ENCODE data around the gene USP3.

Gene USP3

GRCh38 chr15:63473749-63473998 lies 30.7 kb upstream of the USP3 start:
- H3K79me2 ChIP-seq (ENCODE audit: insufficient read depth, low read length), result no peaks in the 10 kb centered on the region
- H3K9me3 ChIP-seq (ENCODE audit: insufficient read depth, low read length), result no peaks in the 10 kb centered on the region
- TF ChIP-seq CTCF (IDR thresholded peaks at IDR 0.05; ENCODE audit: insufficient read depth, low read length, poor library complexity, severe bottlenecking) (no peak), EZH2phosphoT487 (conservative IDR thresholded peaks at IDR 0.05; ENCODE audit: low read length) (no peak)
- H3K27me3 ChIP-seq (ENCODE audit: low read length), result no peaks in the 10 kb centered on the region
- peak overlapping the region; percentile 59 for H3K27ac ChIP-seq (ENCODE audit: low read depth, low read length)
- no peak overlapping the region for H3K4me2 ChIP-seq (ENCODE audit: low read depth, low read length, poor library complexity, severe bottlenecking)
- H3K4me3 ChIP-seq (ENCODE audit: insufficient read depth, low read length, poor library complexity, severe bottlenecking), result no peak overlapping the region
- no peak overlapping the region for H2AFZ ChIP-seq (ENCODE audit: low read depth, low read length, severe bottlenecking)
- H3K36me3 ChIP-seq (ENCODE audit: low read length), result no peaks in the 10 kb centered on the region
- no peak overlapping the region for H3K9ac ChIP-seq (ENCODE audit: low read length)
- H3K9me2 ChIP-seq (replicated peaks; ENCODE audit: insufficient read depth, low read length), result no peaks in the 10 kb centered on the region
- no peaks in the 10 kb centered on the region for H3F3A ChIP-seq (ENCODE audit: insufficient read depth)
- no peaks in the 10 kb centered on the region for H4K20me1 ChIP-seq (ENCODE audit: low read depth, low read length)

DNA sequence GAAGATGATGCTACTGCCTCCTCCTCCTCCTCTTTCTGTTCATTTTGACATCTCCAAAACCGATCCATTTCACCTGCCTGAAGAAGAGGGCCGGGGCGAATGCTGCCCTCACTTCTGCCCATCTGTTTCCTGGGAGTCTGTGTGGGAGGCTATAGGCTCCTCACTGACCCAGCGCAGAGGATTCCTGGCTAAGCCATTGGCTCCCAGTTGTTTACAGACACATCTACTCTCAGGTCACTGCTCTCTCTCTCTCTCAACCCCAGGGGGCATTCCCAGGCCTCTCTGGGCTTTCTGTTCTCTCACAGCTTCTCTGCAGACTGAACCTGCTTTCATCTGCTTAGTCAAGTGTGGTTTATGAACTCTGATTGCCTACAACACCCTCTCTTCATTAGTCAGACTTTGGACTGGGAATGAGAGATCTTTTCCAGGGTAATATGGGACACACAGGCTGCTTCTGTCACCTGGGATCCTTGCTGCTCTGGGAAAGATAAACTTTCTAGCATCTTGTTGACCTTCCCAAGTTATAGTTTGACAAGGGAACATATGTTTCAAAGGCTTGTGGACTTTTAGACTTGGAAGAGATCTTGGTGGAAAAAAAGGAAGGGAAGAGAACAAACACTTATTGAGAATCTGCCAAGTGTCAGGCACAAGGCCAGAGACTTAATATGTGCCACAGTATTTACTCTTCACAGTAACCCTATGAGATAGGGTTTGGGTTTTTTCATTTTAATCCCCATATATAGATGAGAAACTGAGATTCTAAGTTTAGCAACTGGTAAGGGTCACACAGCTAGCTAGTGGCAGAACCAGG lies 30.2 kb upstream of the USP3 start:
- no peaks in the 10 kb centered on the region for H3F3A ChIP-seq (ENCODE audit: insufficient read depth)
- no peaks in the 10 kb centered on the region for H3K27me3 ChIP-seq (ENCODE audit: low read length)
- no peak overlapping the region; the same call in 1 of the 2 replicates for H3K9ac ChIP-seq (ENCODE audit: low read length)
- H3K27ac ChIP-seq (ENCODE audit: low read depth, low read length), result peak overlapping the region; percentile 59
- H3K9me3 ChIP-seq (ENCODE audit: insufficient read depth, low read length), result no peaks in the 10 kb centered on the region
- no peak overlapping the region for H3K4me3 ChIP-seq (ENCODE audit: insufficient read depth, low read length, poor library complexity, severe bottlenecking)
- H3K36me3 ChIP-seq (ENCODE audit: low read length), result no peaks in the 10 kb centered on the region
- H3K4me2 ChIP-seq (ENCODE audit: low read depth, low read length, poor library complexity, severe bottlenecking), result peak overlapping the region; percentile 36
- TF ChIP-seq CTCF (IDR thresholded peaks at IDR 0.05; ENCODE audit: insufficient read depth, low read length, poor library complexity, severe bottlenecking), result no peak
- TF ChIP-seq EZH2phosphoT487 (conservative IDR thresholded peaks at IDR 0.05; ENCODE audit: low read length), result no peak
- no peaks in the 10 kb centered on the region for H4K20me1 ChIP-seq (ENCODE audit: low read depth, low read length)
- H2AFZ ChIP-seq (ENCODE audit: low read depth, low read length, severe bottlenecking), result no peak overlapping the region
- H3K9me2 ChIP-seq (replicated peaks; ENCODE audit: insufficient read depth, low read length), result no peaks in the 10 kb centered on the region
- no peaks in the 10 kb centered on the region for H3K79me2 ChIP-seq (ENCODE audit: insufficient read depth, low read length)

GRCh38 chr15:63474810-63475316 lies 29.5 kb upstream of the USP3 start:
- Histone ChIP-seq H3K4me2 (ENCODE audit: low read depth, low read length, poor library complexity, severe bottlenecking) (peak overlapping the region; percentile 36), H3K4me3 (ENCODE audit: insufficient read depth, low read length, poor library complexity, severe bottlenecking) (no peak overlapping the region), H3K36me3 (ENCODE audit: low read length) (no peaks in the 10 kb centered on the region), H3K9me3 (ENCODE audit: insufficient read depth, low read length) (no peaks in the 10 kb centered on the region), H3F3A (ENCODE audit: insufficient read depth) (no peaks in the 10 kb centered on the region), H2AFZ (ENCODE audit: low read depth, low read length, severe bottlenecking) (no peak overlapping the region), H4K20me1 (ENCODE audit: low read depth, low read length) (no peaks in the 10 kb centered on the region), H3K79me2 (ENCODE audit: insufficient read depth, low read length) (no peaks in the 10 kb centered on the region), H3K27me3 (ENCODE audit: low read length) (no peaks in the 10 kb centered on the region), H3K9me2 (replicated peaks; ENCODE audit: insufficient read depth, low read length) (no peaks in the 10 kb centered on the region), H3K27ac (ENCODE audit: low read depth, low read length) (peak overlapping the region; percentile 59), H3K9ac (ENCODE audit: low read length) (no peak overlapping the region)
- TF ChIP-seq CTCF (IDR thresholded peaks at IDR 0.05; ENCODE audit: insufficient read depth, low read length, poor library complexity, severe bottlenecking) (no peak), EZH2phosphoT487 (conservative IDR thresholded peaks at IDR 0.05; ENCODE audit: low read length) (no peak)
